IMR-90 (cell line): ENCODE results near the gene TMCC3. TPM values are rescaled to one million over a fixed set of nuclear protein-coding genes. Genes with fewer than 3 reads are reported as not detected.

Experiments used
- ATAC-seq: fragments of 200-7000 bp; cut with Tn5 transposase; 2 replicates; pipeline ENCODE4 v1.9.1; 2020; ENCODE audit warnings: low read depth, mild to moderate bottlenecking, moderate library complexity
- BruUV-seq: library from RNA; stranded (reverse); fragments of 400-500 nt; replicated peaks from 2 replicates; lab custom pipeline; 2021; lab: Mats Ljungman, UMichigan
- CTCF ChIA-PET: fragments of 300-600 bp; formaldehyde crosslinking; extraction: SDS; loops from one replicate; lab custom pipeline; 2021; ENCODE audit warnings: antibody characterized with exemption; lab: Yijun Ruan, JAX
- POLR2A ChIA-PET: fragments of 300-600 bp; sonication (Branson Sonifier 250); formaldehyde crosslinking; loops from one replicate; lab custom pipeline; 2022; ENCODE audit warnings: antibody characterized with exemption; ENCODE audit not compliant: unreplicated experiment; lab: Charles Lee
- DNase-seq: peaks from one replicate; pipeline ENCODE4 v3.0.0; 2013
- H2AFZ ChIP-seq: replicated peaks from 2 replicates; pipeline ENCODE3; 2013; ENCODE audit warnings: low read length, mild to moderate bottlenecking; ENCODE audit not compliant: poor library complexity
- H2AK5ac ChIP-seq: 2 replicates; pipeline ENCODE4 v1.6.1; 2013; ENCODE audit warnings: low read depth, low read length, inconsistent platforms
- H2AK9ac ChIP-seq: replicated peaks from 2 replicates; pipeline ENCODE3; 2013; ENCODE audit warnings: mild to moderate bottlenecking, low read depth, low read length, moderate library complexity; ENCODE audit not compliant: poor library complexity
- H2BK120ac ChIP-seq: 2 replicates; pipeline ENCODE4 v1.6.1; 2013; ENCODE audit warnings: low read depth, low read length, inconsistent platforms
- H2BK15ac ChIP-seq: 3 replicates; pipeline ENCODE4 v1.6.1; 2013; ENCODE audit warnings: low read depth, low read length, inconsistent platforms
- H2BK20ac ChIP-seq: 2 replicates; pipeline ENCODE4 v1.6.1; 2013; ENCODE audit warnings: low read depth, mild to moderate bottlenecking, inconsistent platforms, low read length, moderate library complexity
- H2BK5ac ChIP-seq: 2 replicates; pipeline ENCODE4 v1.6.1; 2013; ENCODE audit warnings: mild to moderate bottlenecking, low read depth, low read length, inconsistent platforms; ENCODE audit not compliant: poor library complexity, severe bottlenecking
- H3K14ac ChIP-seq: replicated peaks from 2 replicates; pipeline ENCODE4 v1.6.1; 2013; ENCODE audit warnings: low read depth, low read length, inconsistent platforms
- H3K18ac ChIP-seq: 2 replicates; pipeline ENCODE4 v1.6.1; 2013; ENCODE audit warnings: low read depth, low read length, control low read depth
- H3K23ac ChIP-seq: 2 replicates; pipeline ENCODE4 v1.6.1; 2013; ENCODE audit warnings: low read depth, low read length, inconsistent platforms
- H3K27ac ChIP-seq: 2 replicates; pipeline ENCODE4 v1.5.1; 2013; ENCODE audit warnings: mild to moderate bottlenecking, control low read depth, low read length; ENCODE audit not compliant: insufficient read depth
- H3K27me3 ChIP-seq: 2 replicates; pipeline ENCODE4 v1.6.1; 2013; ENCODE audit warnings: low read length; ENCODE audit not compliant: control insufficient read depth, insufficient read depth
- H3K36me3 ChIP-seq: 2 replicates; pipeline ENCODE4 v1.6.1; 2013; ENCODE audit warnings: low read length, mixed read lengths; ENCODE audit not compliant: control insufficient read depth, insufficient read depth
- H3K4ac ChIP-seq: 2 replicates; pipeline ENCODE4 v1.6.1; 2013; ENCODE audit warnings: low read depth, low read length, inconsistent platforms
- H3K4me1 ChIP-seq: 2 replicates; pipeline ENCODE4 v1.6.1; 2013; ENCODE audit warnings: low read length, mixed read lengths; ENCODE audit not compliant: control insufficient read depth, insufficient read depth
- H3K4me2 ChIP-seq: 2 replicates; pipeline ENCODE4 v1.6.1; 2013; ENCODE audit warnings: low read depth, mild to moderate bottlenecking, control low read depth, low read length, moderate library complexity
- H3K4me3 ChIP-seq: 2 replicates; pipeline ENCODE4 v1.5.1; 2013; ENCODE audit warnings: low read depth, mild to moderate bottlenecking, control low read depth, low read length, moderate library complexity; ENCODE audit not compliant: insufficient read depth
- H3K56ac ChIP-seq: 2 replicates; pipeline ENCODE4 v1.6.1; 2013; ENCODE audit warnings: low read length, inconsistent platforms; ENCODE audit not compliant: insufficient read depth; ENCODE audit errors: extremely low read depth
- H3K79me1 ChIP-seq, 2 experiments: 2 replicates each; pipeline ENCODE4 v1.6.1; 2013; ENCODE audit warnings: low read length in 2 of 2, inconsistent platforms in 1 of 2, low read depth in 1 of 2
- H3K9ac ChIP-seq: 2 replicates; pipeline ENCODE4 v1.6.1; 2013; ENCODE audit warnings: low read depth, low read length, control low read depth
- H3K9me1 ChIP-seq: 2 replicates; pipeline ENCODE4 v1.6.1; 2013; ENCODE audit warnings: low read length, inconsistent platforms; ENCODE audit not compliant: insufficient read depth
- H3K9me3 ChIP-seq: 2 replicates; pipeline ENCODE4 v1.6.1; 2013; ENCODE audit warnings: low read length; ENCODE audit not compliant: control insufficient read depth, insufficient read depth
- H4K20me1 ChIP-seq: 2 replicates; pipeline ENCODE4 v1.6.1; 2013; ENCODE audit warnings: low read length, inconsistent platforms; ENCODE audit not compliant: insufficient read depth
- H4K5ac ChIP-seq: 2 replicates; pipeline ENCODE4 v1.6.1; 2013; ENCODE audit warnings: mild to moderate bottlenecking, low read depth, low read length, control low read depth
- H4K8ac ChIP-seq, 2 experiments: 2 replicates each; pipeline ENCODE4 v1.6.1; 2013; ENCODE audit warnings: low read depth in 2 of 2, low read length in 2 of 2, control low read depth in 1 of 2, inconsistent platforms in 1 of 2
- H4K91ac ChIP-seq: 2 replicates; pipeline ENCODE4 v1.6.1; 2013; ENCODE audit warnings: low read depth, low read length, inconsistent platforms; ENCODE audit not compliant: insufficient read depth
- BHLHE40 ChIP-seq: fragments of 150-350 bp; IDR thresholded peaks from 2 replicates; pipeline ENCODE4 v1.6.1; 2016; ENCODE audit warnings: mild to moderate bottlenecking, low read depth, low read length
- MAFK ChIP-seq: IDR thresholded peaks from 2 replicates; pipeline ENCODE4 v1.6.1; 2012; ENCODE audit warnings: low read depth, low read length, improper control_type of control experiment
- MAZ ChIP-seq: IDR thresholded peaks from 2 replicates; pipeline ENCODE4 v1.6.1; 2012; ENCODE audit warnings: low read depth, mild to moderate bottlenecking, low read length, improper control_type of control experiment, moderate library complexity, borderline replicate concordance
- SMC3 ChIP-seq: fragments of 150-350 bp; IDR thresholded peaks from 2 replicates; pipeline ENCODE4 v1.6.1; 2016; ENCODE audit warnings: low read depth, mild to moderate bottlenecking, antibody characterized with exemption, low read length, moderate library complexity
- WGBS, 2 experiments: methylation state at CpG; one replicate each; pipeline versions ENCODE4 v1.1.5 to v1.1.7; 2013; ENCODE audit warnings: missing lambda C conversion rate in 2 of 2; ENCODE audit not compliant: insufficient read length in 1 of 2; ENCODE audit errors: extremely low coverage in 2 of 2; 5-methylcytosine and 5-hydroxymethylcytosine counted together
- dilution Hi-C: fragments of 300-500 bp; cut with HindIII; formaldehyde crosslinking; loops from one replicate; pipeline ENCODE4 v1.14.3; 2018; ENCODE audit warnings: low sequenced_read_pairs; ENCODE audit not compliant: unreplicated experiment
- in situ Hi-C: fragments of 300-500 bp; cut with MboI; formaldehyde crosslinking; loops from 3 replicates; pipeline ENCODE4 v1.14.3; 2019; ENCODE audit warnings: low sequenced_read_pairs, inconsistent platforms, mixed read lengths
- intact Hi-C: fragments of 100-400 bp; cut with micrococcal nuclease; formaldehyde crosslinking; loops from 2 replicates; pipeline ENCODE4 v1.10.0; 2022
- polyA plus RNA-seq, 3 experiments: library from polyadenylated mRNA; depleted of rRNA; stranded (reverse); fragments of >200 nt; gene quantifications; 2 replicates each; pipeline ENCODE4 v1.2.3, GENCODE V29; 2012; ENCODE audit warnings: low replicate concordance in 1 of 3
- total RNA-seq: library from RNA; depleted of rRNA; stranded (reverse); fragments of >200 nt; gene quantifications from 2 replicates; pipeline ENCODE4 v1.2.3, GENCODE V29; 2012

TMCC3 gene
- total and polyA plus RNA-seq, 2 of the 4 experiments (the other 2 are of a cell fraction) = 0.14 to 0.36 TPM

GRCh38 chr12:94594443-94594825 lies 55.9 kb downstream of the TMCC3 start:
- POLR2A ChIA-PET = no interaction called here
- ATAC-seq = no peak
- CTCF ChIA-PET = no interaction called here

More at GRCh38 chr12:94594443-94594825, 55.9 kb downstream of the TMCC3 start:
- no TSS peak for BruUV-seq
- no peak overlapping the region for H2AK9ac ChIP-seq
- H3K79me1 ChIP-seq = no peaks in the 10 kb centered on the region
- H3K18ac ChIP-seq = no peak overlapping the region
- no peak overlapping the region for H3K4me3 ChIP-seq
- no peak overlapping the region for H3K14ac ChIP-seq
- no peak overlapping the region for H2AFZ ChIP-seq
- H3K27ac ChIP-seq = no peak overlapping the region
- in situ Hi-C loops = no loop called here
- H2BK120ac ChIP-seq = no peak overlapping the region
- no peak overlapping the region for H2AK5ac ChIP-seq
- H2BK15ac ChIP-seq = no peak overlapping the region
- H3K23ac ChIP-seq = no peak overlapping the region
- H3K9me1 ChIP-seq = no peaks in the 10 kb centered on the region
- H3K36me3 ChIP-seq = no peaks in the 10 kb centered on the region
- no peak overlapping the region for H2BK20ac ChIP-seq
- H4K20me1 ChIP-seq = no peaks in the 10 kb centered on the region
- H3K4me2 ChIP-seq = no peak overlapping the region
- dilution Hi-C loops = no loop called here
- H3K4ac ChIP-seq = no peak overlapping the region
- 0% methylated on average over 1 of the region's 3 CpGs; no CpG with 5 or more reads in 1 of the 2 experiments for WGBS, 2 experiments
- DNase-seq = no peak
- H3K56ac ChIP-seq = no peak overlapping the region
- no peak overlapping the region for H4K8ac ChIP-seq
- H3K9me3 ChIP-seq = no peaks in the 10 kb centered on the region
- H2BK5ac ChIP-seq = no peak overlapping the region
- H4K5ac ChIP-seq = no peak overlapping the region
- H3K9ac ChIP-seq = no peak overlapping the region
- intact Hi-C loops = no loop called here
- no peaks in the 10 kb centered on the region for H3K4me1 ChIP-seq
- peaks cover 9% of the 10 kb centered on the region for H3K27me3 ChIP-seq
- TF ChIP-seq SMC3 (no peak), MAZ (no peak), MAFK (no peak), BHLHE40 (no peak)
- H4K91ac ChIP-seq = no peak overlapping the region
